Measurements from ENCODE around the gene INSR. TPM values are rescaled to one million over a fixed set of nuclear protein-coding genes. Genes with fewer than 3 reads are reported as not detected.
"Not testable (repeated sequence)": the region's sequence is repeated elsewhere in the genome, so short reads cannot be mapped to it uniquely, and the experiment has no call there.

INSR gene
- total RNA-seq, 1 experiment from 2014 or later: 2.5 TPM

GRCh38 chr19:7311911-7312310 lies 17.7 kb upstream of the INSR start:
- DNase-seq (ENCODE audit: low read depth, low spot score) (no peak), ATAC-seq (no peak)
- Histone ChIP-seq H3K27ac (ENCODE audit: low read length) (no peak overlapping the region), H3K36me3 (ENCODE audit: control insufficient read depth, insufficient read depth, low read length) (no peaks in the 10 kb centered on the region), H3K27me3 (ENCODE audit: control insufficient read depth, insufficient read depth, low read length) (no peaks in the 10 kb centered on the region), H3K9me3 (ENCODE audit: control insufficient read depth, insufficient read depth, low read depth, low read length) (no peaks in the 10 kb centered on the region), H3K4me1 (ENCODE audit: control insufficient read depth, insufficient read depth, low read length) (no peaks in the 10 kb centered on the region), H3K4me3 (ENCODE audit: low read depth in 2 of 2, low read length in 2 of 2) (no peak overlapping the region)
- BruUV-seq (replicated peaks): no TSS peak
- ChIA-PET CTCF (no interaction called here), POLR2A (no interaction called here)
- in situ Hi-C loops (cut with HindIII; ENCODE audit: low pct_unique_long_range_greater_than_20kb, low sequenced_read_pairs): no loop called here
- intact Hi-C loops (cut with micrococcal nuclease; ENCODE audit: unreplicated experiment): no loop called here
- TF ChIP-seq REST (IDR thresholded peaks at IDR 0.05; ENCODE audit: insufficient read depth in 1 of 2, low read depth in 2 of 2, low read length in 1 of 2) (no peak), SIN3A (IDR thresholded peaks at IDR 0.05; ENCODE audit: borderline replicate concordance, insufficient read depth, low read depth, low read length) (no peak), POLR2AphosphoS5 (IDR thresholded peaks at IDR 0.05; ENCODE audit: low read depth, low read length) (no peak), TCF7L2 (IDR thresholded peaks at IDR 0.05; ENCODE audit: low read depth, low read length) (no peak)
- TF ChIP-seq, protein P1, sequence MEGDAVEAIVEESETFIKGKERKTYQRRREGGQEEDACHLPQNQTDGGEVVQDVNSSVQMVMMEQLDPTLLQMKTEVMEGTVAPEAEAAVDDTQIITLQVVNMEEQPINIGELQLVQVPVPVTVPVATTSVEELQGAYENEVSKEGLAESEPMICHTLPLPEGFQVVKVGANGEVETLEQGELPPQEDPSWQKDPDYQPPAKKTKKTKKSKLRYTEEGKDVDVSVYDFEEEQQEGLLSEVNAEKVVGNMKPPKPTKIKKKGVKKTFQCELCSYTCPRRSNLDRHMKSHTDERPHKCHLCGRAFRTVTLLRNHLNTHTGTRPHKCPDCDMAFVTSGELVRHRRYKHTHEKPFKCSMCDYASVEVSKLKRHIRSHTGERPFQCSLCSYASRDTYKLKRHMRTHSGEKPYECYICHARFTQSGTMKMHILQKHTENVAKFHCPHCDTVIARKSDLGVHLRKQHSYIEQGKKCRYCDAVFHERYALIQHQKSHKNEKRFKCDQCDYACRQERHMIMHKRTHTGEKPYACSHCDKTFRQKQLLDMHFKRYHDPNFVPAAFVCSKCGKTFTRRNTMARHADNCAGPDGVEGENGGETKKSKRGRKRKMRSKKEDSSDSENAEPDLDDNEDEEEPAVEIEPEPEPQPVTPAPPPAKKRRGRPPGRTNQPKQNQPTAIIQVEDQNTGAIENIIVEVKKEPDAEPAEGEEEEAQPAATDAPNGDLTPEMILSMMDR (IDR thresholded peaks at IDR 0.05): no peak

- intact Hi-C loops (cut with micrococcal nuclease; ENCODE audit: unreplicated experiment); CTCF ChIA-PET; H3K4me3 ChIP-seq (ENCODE audit: low read depth in 2 of 2, low read length in 2 of 2); H3K27ac ChIP-seq (ENCODE audit: low read length); BruUV-seq (replicated peaks); H3K4me1 ChIP-seq (ENCODE audit: control insufficient read depth, insufficient read depth, low read length); ATAC-seq; H3K27me3 ChIP-seq (ENCODE audit: control insufficient read depth, insufficient read depth, low read length); H3K36me3 ChIP-seq (ENCODE audit: control insufficient read depth, insufficient read depth, low read length); H3K9me3 ChIP-seq (ENCODE audit: control insufficient read depth, insufficient read depth, low read depth, low read length); DNase-seq (ENCODE audit: low read depth, low spot score); POLR2A ChIA-PET; in situ Hi-C loops (cut with HindIII; ENCODE audit: low pct_unique_long_range_greater_than_20kb, low sequenced_read_pairs): not testable (repeated sequence)
Measured at GRCh38 chr19:7308327-7308726, 14.1 kb upstream of the INSR start.

DNA sequence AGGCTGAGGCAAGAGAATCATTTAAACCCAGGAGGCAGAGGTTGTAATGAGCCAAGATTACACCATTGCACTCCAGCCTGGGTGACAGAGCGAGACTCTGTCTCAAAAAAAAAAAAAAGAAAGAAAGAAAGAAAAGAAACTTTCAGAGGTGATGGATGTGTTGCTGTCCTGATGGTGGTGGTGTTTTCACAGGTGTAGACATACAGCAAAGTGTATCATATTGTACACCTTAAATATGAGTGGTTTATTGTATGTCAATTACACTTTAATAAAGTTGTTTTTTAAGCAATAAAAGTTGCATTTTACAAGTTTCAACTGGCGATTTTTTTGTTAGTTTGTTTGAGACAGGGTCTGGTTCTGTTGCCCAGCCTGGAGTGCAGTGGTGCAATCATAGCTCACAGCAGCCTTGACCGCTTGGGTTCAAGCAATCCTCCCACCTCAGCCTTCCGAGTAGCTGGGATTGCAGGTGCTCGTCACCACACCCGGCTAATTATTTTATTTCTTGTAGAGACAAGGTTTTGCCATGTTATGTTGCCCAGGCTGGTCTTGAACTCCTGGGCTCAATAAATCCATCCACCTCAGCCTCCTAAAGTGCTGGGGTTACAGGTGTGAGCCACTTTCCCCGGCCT lies 13.5 kb upstream of the INSR start:
- H3K36me3 ChIP-seq (ENCODE audit: control insufficient read depth, insufficient read depth, low read length): no peaks in the 10 kb centered on the region
- TF ChIP-seq REST (IDR thresholded peaks at IDR 0.05; ENCODE audit: insufficient read depth in 1 of 2, low read depth in 2 of 2, low read length in 1 of 2): no peak
- no peak for TF ChIP-seq TCF7L2 (IDR thresholded peaks at IDR 0.05; ENCODE audit: low read depth, low read length)
- TF ChIP-seq SIN3A (IDR thresholded peaks at IDR 0.05; ENCODE audit: borderline replicate concordance, insufficient read depth, low read depth, low read length): no peak
- TF ChIP-seq POLR2AphosphoS5 (IDR thresholded peaks at IDR 0.05; ENCODE audit: low read depth, low read length): no peak
- TF ChIP-seq, protein P1 (IDR thresholded peaks at IDR 0.05): no peak
- no peaks in the 10 kb centered on the region for H3K4me1 ChIP-seq (ENCODE audit: control insufficient read depth, insufficient read depth, low read length)
- in situ Hi-C loops (cut with HindIII; ENCODE audit: low pct_unique_long_range_greater_than_20kb, low sequenced_read_pairs) (no loop called here), intact Hi-C loops (cut with micrococcal nuclease; ENCODE audit: unreplicated experiment) (no loop called here)
- no peaks in the 10 kb centered on the region for H3K9me3 ChIP-seq (ENCODE audit: control insufficient read depth, insufficient read depth, low read depth, low read length)
- H3K4me3 ChIP-seq (ENCODE audit: low read depth in 2 of 2, low read length in 2 of 2): no peak overlapping the region
- no peak overlapping the region for H3K27ac ChIP-seq (ENCODE audit: low read length)
- ChIA-PET CTCF (no interaction called here), POLR2A (no interaction called here)
- ATAC-seq (no peak), DNase-seq (ENCODE audit: low read depth, low spot score) (no peak)
- no TSS peak for BruUV-seq (replicated peaks)
- no peaks in the 10 kb centered on the region for H3K27me3 ChIP-seq (ENCODE audit: control insufficient read depth, insufficient read depth, low read length)

Data from Panc1 (cell line).